Measurements from ENCODE around the gene EFL1.

EFL1 gene

DNA sequence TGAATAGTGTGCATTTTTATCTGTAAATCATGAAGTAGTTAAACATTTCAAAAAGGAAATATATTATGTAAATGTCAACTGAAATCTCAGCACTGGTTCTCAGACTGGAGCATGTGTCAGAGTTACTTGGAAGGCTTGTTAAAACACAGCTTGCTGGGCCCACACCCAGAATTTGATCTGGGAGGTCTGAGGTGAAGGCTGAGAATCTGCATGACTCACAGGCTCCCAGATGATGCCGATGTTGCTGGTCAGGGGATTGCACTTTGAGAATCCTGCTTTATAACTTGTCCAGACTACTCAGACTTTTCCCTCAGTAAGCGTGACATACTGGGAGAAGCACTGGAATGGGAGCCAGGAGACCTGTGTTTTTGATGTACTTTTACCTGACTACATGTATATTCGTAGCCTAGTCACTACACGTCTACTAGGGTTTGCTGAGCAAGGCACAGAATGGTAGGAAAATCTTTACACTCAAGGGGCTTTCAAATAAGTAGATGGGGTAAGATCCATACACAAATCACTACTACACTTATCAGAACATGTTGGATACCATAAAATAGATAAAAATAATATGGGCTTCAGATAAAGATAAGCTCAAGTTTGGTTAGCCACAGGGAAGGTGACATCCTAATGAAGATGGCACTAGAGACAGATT is 139.7 kb downstream of the EFL1 start:
- TF ChIP-seq, protein P1, sequence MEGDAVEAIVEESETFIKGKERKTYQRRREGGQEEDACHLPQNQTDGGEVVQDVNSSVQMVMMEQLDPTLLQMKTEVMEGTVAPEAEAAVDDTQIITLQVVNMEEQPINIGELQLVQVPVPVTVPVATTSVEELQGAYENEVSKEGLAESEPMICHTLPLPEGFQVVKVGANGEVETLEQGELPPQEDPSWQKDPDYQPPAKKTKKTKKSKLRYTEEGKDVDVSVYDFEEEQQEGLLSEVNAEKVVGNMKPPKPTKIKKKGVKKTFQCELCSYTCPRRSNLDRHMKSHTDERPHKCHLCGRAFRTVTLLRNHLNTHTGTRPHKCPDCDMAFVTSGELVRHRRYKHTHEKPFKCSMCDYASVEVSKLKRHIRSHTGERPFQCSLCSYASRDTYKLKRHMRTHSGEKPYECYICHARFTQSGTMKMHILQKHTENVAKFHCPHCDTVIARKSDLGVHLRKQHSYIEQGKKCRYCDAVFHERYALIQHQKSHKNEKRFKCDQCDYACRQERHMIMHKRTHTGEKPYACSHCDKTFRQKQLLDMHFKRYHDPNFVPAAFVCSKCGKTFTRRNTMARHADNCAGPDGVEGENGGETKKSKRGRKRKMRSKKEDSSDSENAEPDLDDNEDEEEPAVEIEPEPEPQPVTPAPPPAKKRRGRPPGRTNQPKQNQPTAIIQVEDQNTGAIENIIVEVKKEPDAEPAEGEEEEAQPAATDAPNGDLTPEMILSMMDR (IDR thresholded peaks at IDR 0.05; ENCODE audit: insufficient read depth, low read length, poor library complexity, severe bottlenecking) = no peak
- Histone ChIP-seq H3K27me3 (replicated peaks; ENCODE audit: control insufficient read depth, insufficient read depth, low read length) (no peaks in the 10 kb centered on the region), H3K36me3 (ENCODE audit: control insufficient read depth, insufficient read depth, low read length) (no peaks in the 10 kb centered on the region; the same call in 1 of the 2 replicates), H3K4me3 (replicated peaks; ENCODE audit: low read depth, low read length) (no peak overlapping the region)
- DNase-seq (ENCODE audit: extremely low read depth, insufficient read length) = no peak

DNA sequence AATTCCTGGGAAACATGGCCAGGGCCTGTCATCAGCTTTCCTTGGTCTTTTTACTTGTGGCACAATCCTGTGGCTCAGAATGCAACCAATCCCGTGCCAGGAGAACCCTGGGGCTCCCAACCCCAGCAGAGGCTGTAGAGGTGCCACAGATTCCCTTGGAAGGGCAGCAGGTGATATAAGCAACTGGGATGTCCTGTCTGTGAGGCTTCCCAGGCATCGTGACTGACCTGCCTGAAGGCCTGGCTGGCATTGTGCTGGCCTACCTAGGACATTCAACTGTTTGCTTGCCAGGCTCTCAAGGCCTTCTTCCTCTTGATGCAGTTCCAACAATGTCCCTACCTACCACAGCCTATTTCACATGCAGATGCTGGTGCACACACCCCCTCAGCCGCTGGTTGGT is 144.5 kb downstream of the EFL1 start:
- no peak for DNase-seq (ENCODE audit: extremely low read depth, insufficient read length)
- H3K36me3 ChIP-seq (ENCODE audit: control insufficient read depth, insufficient read depth, low read length) = no peaks in the 10 kb centered on the region
- TF ChIP-seq, protein P1 (IDR thresholded peaks at IDR 0.05; ENCODE audit: insufficient read depth, low read length, poor library complexity, severe bottlenecking) = no peak

DNA sequence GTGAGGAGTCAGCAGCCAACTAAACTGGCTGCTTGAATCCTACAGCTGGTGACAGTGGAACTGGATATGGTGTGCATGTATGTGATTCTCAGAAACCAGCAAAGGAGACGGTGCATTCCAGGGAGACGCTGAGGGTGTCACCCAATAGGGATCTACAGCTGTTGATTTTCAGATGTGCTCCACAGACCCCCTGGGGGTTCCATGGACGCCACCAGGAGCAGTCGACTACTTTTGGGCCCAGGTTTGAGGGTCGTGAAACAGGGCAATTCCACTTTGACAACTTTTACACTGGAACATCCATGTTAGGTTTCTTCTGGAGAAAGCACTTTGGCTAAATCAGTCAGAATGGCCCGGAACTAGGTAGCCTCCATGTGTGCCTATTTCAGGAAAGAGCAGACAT is 145.2 kb downstream of the EFL1 start:
- TF ChIP-seq, protein P1 (IDR thresholded peaks at IDR 0.05; ENCODE audit: insufficient read depth, low read length, poor library complexity, severe bottlenecking) = no peak

More for the DNA sequence above, 144.5 kb downstream of the EFL1 start:
- no peaks in the 10 kb centered on the region for H3K27me3 ChIP-seq (replicated peaks; ENCODE audit: control insufficient read depth, insufficient read depth, low read length)
- no peak overlapping the region for H3K4me3 ChIP-seq (replicated peaks; ENCODE audit: low read depth, low read length)

DNA sequence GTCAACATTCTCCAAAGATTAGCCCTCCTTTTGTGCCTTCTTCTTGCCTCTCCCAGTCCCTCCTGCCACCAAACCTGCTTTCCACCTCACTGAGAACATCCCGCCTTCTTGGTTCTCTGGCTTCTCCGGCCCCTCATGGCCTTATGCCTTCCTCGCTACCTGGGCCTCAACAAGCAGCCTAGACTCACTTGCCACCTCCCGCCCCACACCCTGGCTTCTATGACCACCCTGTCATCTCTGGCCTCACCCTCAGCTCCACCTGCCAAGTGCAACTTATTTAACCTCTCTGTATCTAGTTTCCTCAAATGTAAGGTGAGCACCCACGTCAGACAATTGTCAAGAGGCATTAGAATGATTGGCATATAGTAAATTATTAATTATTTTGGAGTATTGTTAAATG is 147.9 kb downstream of the EFL1 start:
- TF ChIP-seq, protein P1 (IDR thresholded peaks at IDR 0.05; ENCODE audit: insufficient read depth, low read length, poor library complexity, severe bottlenecking) = no peak
- Histone ChIP-seq H3K27me3 (replicated peaks; ENCODE audit: control insufficient read depth, insufficient read depth, low read length) (no peaks in the 10 kb centered on the region), H3K4me3 (replicated peaks; ENCODE audit: low read depth, low read length) (no peak overlapping the region), H3K36me3 (ENCODE audit: control insufficient read depth, insufficient read depth, low read length) (no peaks in the 10 kb centered on the region)
- DNase-seq (ENCODE audit: extremely low read depth, insufficient read length) = no peak

More for the DNA sequence above, 145.2 kb downstream of the EFL1 start:
- DNase-seq (ENCODE audit: extremely low read depth, insufficient read length) = no peak
- Histone ChIP-seq H3K4me3 (replicated peaks; ENCODE audit: low read depth, low read length) (no peak overlapping the region), H3K27me3 (replicated peaks; ENCODE audit: control insufficient read depth, insufficient read depth, low read length) (no peaks in the 10 kb centered on the region), H3K36me3 (ENCODE audit: control insufficient read depth, insufficient read depth, low read length) (no peaks in the 10 kb centered on the region)

DNA sequence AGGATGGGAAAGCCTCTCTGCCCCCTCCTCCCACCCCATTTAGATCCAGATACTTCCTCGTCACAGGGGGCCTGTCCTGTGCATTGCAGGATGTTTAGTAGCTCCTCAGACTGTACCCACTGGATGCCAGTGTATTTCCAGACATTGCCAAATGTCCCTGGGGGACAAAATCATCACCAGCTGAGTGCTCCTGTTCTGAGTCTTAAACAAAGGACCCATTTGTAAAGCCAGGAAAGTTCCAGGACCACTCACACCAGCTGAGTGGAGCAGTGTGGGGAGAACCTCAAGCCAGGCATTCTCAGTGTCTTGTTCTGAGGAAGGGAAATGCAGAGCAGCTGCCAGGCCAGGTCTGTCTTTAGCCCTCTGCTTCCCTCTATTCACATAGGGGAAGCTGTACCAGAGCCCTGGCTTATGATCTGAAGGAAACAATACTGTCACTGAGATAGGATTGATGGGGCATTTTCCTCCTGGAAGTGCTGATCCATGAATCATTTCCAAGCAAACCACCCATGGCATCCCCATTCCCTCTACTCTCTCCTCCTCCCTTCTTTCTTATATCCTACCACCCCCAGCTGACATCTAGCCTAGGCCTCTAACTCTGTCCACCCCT is 149.3 kb downstream of the EFL1 start:
- H3K36me3 ChIP-seq (ENCODE audit: control insufficient read depth, insufficient read depth, low read length) = no peaks in the 10 kb centered on the region
- DNase-seq (ENCODE audit: extremely low read depth, insufficient read length) = no peak
- H3K4me3 ChIP-seq (replicated peaks; ENCODE audit: low read depth, low read length) = no peak overlapping the region
- TF ChIP-seq, protein P1 (IDR thresholded peaks at IDR 0.05; ENCODE audit: insufficient read depth, low read length, poor library complexity, severe bottlenecking) = no peak
- H3K27me3 ChIP-seq (replicated peaks; ENCODE audit: control insufficient read depth, insufficient read depth, low read length) = no peaks in the 10 kb centered on the region

Data from GM06990 (cell line).